NB4 (cell line): Measurements from ENCODE around the gene TMEM164.

Experiments used
- DNase-seq: peaks from one replicate; pipeline ENCODE4 v3.0.0; 2010; ENCODE audit warnings: low read depth
- H3K4me3 ChIP-seq: one replicate; pipeline ENCODE4 v1.5.1; 2011; ENCODE audit warnings: mild to moderate bottlenecking, low read depth, low read length, moderate library complexity
- MYC ChIP-seq: IDR thresholded peaks from 2 replicates; pipeline ENCODE4 v1.6.1; 2011; ENCODE audit warnings: low read depth, low read length
- POLR2A ChIP-seq: IDR thresholded peaks from 2 replicates; pipeline ENCODE4 v1.6.1; 2011; ENCODE audit warnings: mild to moderate bottlenecking; ENCODE audit not compliant: insufficient read length; ENCODE audit errors: extremely low read depth
- TF ChIP-seq, protein P1 (sequence below): IDR thresholded peaks from one replicate; pipeline ENCODE4 v1.5.1; 2012; ENCODE audit warnings: low read depth, low read length
- TF ChIP-seq, protein P2 (sequence below): IDR thresholded peaks from 2 replicates; pipeline ENCODE4 v1.6.1; 2011; ENCODE audit warnings: low read depth, low read length

The TMEM164 gene

DNA sequence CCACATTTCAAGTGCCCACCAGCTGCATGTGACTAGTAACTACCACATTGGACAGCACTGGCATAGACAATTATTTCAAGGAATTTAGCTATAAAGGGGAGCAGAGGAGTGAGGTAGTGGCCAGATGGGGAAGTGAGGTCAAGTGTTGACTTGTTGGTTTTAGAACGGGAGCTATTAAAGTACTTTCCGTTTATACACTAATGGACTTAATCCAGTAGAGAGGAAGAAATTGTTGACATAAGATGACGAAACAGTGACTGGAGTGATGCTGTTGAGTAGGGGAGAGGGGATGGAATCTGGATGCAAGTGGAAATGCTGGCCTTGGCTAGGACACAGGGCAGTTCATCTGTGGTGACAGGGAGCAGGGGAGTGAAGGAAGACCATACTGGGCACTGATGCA lies 160.6 kb downstream of the TMEM164 start:
- DNase-seq: no peak
- no peak overlapping the region for H3K4me3 ChIP-seq
- TF ChIP-seq POLR2A: no peak
- TF ChIP-seq, protein P1, sequence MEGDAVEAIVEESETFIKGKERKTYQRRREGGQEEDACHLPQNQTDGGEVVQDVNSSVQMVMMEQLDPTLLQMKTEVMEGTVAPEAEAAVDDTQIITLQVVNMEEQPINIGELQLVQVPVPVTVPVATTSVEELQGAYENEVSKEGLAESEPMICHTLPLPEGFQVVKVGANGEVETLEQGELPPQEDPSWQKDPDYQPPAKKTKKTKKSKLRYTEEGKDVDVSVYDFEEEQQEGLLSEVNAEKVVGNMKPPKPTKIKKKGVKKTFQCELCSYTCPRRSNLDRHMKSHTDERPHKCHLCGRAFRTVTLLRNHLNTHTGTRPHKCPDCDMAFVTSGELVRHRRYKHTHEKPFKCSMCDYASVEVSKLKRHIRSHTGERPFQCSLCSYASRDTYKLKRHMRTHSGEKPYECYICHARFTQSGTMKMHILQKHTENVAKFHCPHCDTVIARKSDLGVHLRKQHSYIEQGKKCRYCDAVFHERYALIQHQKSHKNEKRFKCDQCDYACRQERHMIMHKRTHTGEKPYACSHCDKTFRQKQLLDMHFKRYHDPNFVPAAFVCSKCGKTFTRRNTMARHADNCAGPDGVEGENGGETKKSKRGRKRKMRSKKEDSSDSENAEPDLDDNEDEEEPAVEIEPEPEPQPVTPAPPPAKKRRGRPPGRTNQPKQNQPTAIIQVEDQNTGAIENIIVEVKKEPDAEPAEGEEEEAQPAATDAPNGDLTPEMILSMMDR: no peak
- no peak for TF ChIP-seq MYC
- TF ChIP-seq, protein P2, sequence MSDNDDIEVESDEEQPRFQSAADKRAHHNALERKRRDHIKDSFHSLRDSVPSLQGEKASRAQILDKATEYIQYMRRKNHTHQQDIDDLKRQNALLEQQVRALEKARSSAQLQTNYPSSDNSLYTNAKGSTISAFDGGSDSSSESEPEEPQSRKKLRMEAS: no peak

DNA sequence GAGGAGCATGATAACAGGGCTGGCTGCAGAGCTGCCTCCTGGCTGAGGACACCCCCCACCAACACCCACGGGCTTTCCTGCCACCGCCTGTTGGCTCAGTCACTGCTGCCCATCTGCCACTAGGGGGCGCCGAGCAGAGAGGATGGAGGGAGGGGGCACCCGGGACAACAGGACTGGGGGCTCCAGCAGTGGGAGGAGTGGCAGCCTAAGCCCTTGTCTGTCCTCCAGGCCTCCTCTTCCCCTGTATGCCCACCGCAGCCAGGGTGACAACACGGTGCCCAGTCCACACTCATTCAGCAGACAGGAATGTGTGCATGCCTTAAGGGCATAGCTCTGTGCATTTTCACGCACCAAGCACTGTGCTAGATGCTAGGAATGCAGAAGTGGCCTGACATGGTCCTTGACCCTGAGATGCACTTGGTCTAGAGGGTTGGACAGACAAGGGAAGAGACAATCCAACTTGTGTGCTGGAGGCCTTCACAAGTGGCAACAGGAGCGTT lies 165.1 kb downstream of the TMEM164 start:
- peak; percentile 46 for DNase-seq
- TF ChIP-seq, protein P1: peak; percentile 58
- TF ChIP-seq MYC (no peak), POLR2A (no peak)
- TF ChIP-seq, protein P2: no peak
- no peak overlapping the region for H3K4me3 ChIP-seq

DNA sequence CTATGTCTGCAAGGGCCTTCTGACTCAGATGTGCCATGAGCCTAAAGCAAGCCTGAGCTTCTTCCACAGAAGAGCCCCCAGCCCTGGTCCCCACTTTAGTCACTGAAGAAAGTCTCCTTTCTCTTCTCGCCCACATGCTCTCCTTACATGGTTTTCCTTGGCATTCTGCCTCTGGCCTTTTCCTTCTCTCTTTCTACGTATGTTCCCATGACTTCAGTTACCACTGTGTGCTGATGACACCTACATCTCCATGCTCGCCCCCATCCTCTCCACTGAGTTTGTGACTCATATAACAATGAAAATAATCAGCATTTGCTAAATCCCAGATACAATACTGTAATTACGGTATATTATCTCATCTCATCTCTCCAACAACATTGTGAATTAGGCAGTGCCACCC lies 165.7 kb downstream of the TMEM164 start:
- DNase-seq: no peak
- TF ChIP-seq, protein P2: no peak
- TF ChIP-seq POLR2A (no peak), MYC (no peak)
- TF ChIP-seq, protein P1: no peak
- no peak overlapping the region for H3K4me3 ChIP-seq

DNA sequence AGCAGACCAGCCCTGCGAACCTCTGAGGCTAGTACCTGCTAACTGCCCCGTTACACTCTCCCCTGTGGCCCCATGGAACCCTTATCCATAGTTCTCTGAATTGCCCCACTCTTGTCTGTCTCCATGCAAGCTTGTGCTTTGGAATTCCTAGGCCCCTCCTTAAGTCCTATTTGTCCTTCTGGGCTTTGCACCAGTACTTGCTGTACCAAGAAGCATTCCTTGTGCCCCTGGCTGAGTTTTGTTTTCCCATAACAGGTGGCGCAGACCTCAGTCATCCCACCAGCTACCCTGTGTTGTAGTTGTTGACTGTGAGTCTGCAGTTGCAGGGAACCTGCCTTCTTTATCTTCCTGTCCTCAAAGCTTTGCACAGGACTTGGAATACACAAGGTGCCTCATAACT lies 167.1 kb downstream of the TMEM164 start:
- DNase-seq: no peak
- no peak overlapping the region for H3K4me3 ChIP-seq
- TF ChIP-seq, protein P1: no peak

DNA sequence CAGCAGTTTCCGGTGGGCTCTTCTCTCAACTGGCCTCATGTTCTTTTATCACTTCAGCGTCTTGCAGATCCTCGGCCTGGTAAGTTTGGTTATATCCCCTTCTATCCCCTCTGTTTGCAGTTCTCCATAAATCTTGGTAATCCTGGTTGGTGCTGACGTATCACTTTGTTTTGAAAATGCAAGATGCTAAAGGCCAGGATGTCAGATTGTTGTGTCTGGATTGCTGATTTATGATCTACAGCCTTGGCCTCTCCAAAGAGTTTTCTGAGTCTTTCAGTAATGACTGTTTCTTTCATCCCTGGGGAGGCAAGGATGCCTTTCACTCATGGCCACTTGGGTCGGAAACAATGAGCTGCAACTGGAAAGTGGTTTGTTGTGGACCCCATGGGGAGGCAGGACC lies 168.5 kb downstream of the TMEM164 start:
- no peak overlapping the region for H3K4me3 ChIP-seq
- DNase-seq: no peak
- TF ChIP-seq POLR2A: no peak
- TF ChIP-seq, protein P2: no peak
- TF ChIP-seq MYC: no peak
- TF ChIP-seq, protein P1: no peak

DNA sequence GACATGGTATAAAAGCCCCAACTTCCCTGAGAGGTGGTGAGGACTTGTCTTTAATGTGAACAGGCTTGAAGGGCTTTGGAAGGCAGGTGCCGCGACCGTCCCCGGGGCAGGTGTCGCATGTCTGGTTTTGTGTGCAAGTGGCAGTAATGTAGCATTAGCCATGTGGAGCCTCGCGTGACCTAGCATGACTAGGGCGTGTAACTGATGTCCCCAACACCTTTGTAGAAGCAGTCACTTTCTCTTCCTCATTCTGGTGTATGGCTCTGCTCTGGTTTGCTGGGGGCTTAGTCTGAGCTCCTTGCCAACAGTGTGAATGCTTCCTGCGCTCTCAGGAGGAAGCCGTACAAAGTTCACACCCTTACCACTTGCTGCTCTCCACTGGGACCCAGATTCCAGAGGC lies 169.3 kb downstream of the TMEM164 start:
- no peak overlapping the region for H3K4me3 ChIP-seq
- peak; percentile 8 for DNase-seq
- TF ChIP-seq MYC: no peak
- TF ChIP-seq, protein P1: no peak
- no peak for TF ChIP-seq POLR2A
- TF ChIP-seq, protein P2: no peak
